CD14-positive monocyte (primary cell): ENCODE data around the gene PLXNA4. TPM values are rescaled to one million over a fixed set of nuclear protein-coding genes. Genes with fewer than 3 reads are reported as not detected.

Source experiments
- DNase-seq, 3 donors: peaks; one replicate each; pipeline ENCODE4 v3.0.0-alpha.2; 2011 to 2022
- H2AFZ ChIP-seq: 2 replicates; pipeline ENCODE4 v1.6.0; 2012; ENCODE audit warnings: mild to moderate bottlenecking, low read depth, low read length, inconsistent platforms; ENCODE audit not compliant: insufficient read depth, poor library complexity, severe bottlenecking
- H3K27ac ChIP-seq, 2 donors: 1 replicate in 1 of 2; 2 replicates in 1 of 2; pipeline ENCODE4 v1.5.1; 2012 to 2013; ENCODE audit warnings: low read length in 2 of 2, control low read depth in 1 of 2, inconsistent platforms in 1 of 2, low read depth in 1 of 2, mild to moderate bottlenecking in 1 of 2
- H3K27me3 ChIP-seq, 2 donors: one replicate each; pipeline versions ENCODE4 v1.6.0 to v1.6.1; 2011 to 2013; ENCODE audit warnings: low read length in 2 of 2; ENCODE audit not compliant: control insufficient read depth in 2 of 2, insufficient read depth in 2 of 2
- H3K36me3 ChIP-seq, 2 donors: replicated peaks in 1 of 2; 1 replicate in 1 of 2; 2 replicates in 1 of 2; pipeline versions ENCODE4 v1.5.1 to v1.6.1; 2012 to 2013; ENCODE audit warnings: low read length in 2 of 2, control low read depth in 1 of 2, inconsistent platforms in 1 of 2, mild to moderate bottlenecking in 1 of 2; ENCODE audit not compliant: insufficient read depth in 2 of 2, control insufficient read depth in 1 of 2
- H3K4me1 ChIP-seq, 2 donors: 1 replicate in 1 of 2; 2 replicates in 1 of 2; pipeline versions ENCODE4 v1.5.1 to v1.6.1; 2012 to 2013; ENCODE audit warnings: low read length in 2 of 2, control low read depth in 1 of 2, inconsistent platforms in 1 of 2, mild to moderate bottlenecking in 1 of 2, moderate library complexity in 1 of 2; ENCODE audit not compliant: insufficient read depth in 2 of 2, control insufficient read depth in 1 of 2
- H3K4me2 ChIP-seq: replicated peaks from 2 replicates; pipeline ENCODE3; 2012; ENCODE audit warnings: low read length, moderate library complexity, mild to moderate bottlenecking; ENCODE audit not compliant: poor library complexity, severe bottlenecking; ENCODE audit errors: extremely low read depth
- H3K4me3 ChIP-seq, 3 experiments: fragments of 200-600 bp in 1 of 3; sonication (generic) in 1 of 3; replicated peaks in 1 of 3; 1 replicate in 2 of 3; 2 replicates in 1 of 3; pipeline ENCODE4 v1.5.1; 2011 to 2013; ENCODE audit warnings: low read length in 3 of 3, mild to moderate bottlenecking in 3 of 3, control low read depth in 2 of 3, low read depth in 2 of 3, inconsistent platforms in 1 of 3, moderate library complexity in 1 of 3
- H3K79me2 ChIP-seq: 2 replicates; pipeline ENCODE4 v1.6.0; 2012; ENCODE audit warnings: mild to moderate bottlenecking, control low read depth, inconsistent platforms, low read length, moderate library complexity; ENCODE audit not compliant: insufficient read depth
- H3K9ac ChIP-seq: 2 replicates; pipeline ENCODE4 v1.6.0; 2017; ENCODE audit warnings: low read length, mild to moderate bottlenecking; ENCODE audit not compliant: insufficient read depth, poor library complexity, severe bottlenecking
- H3K9me3 ChIP-seq, 2 donors: replicated peaks in 1 of 2; 1 replicate in 1 of 2; 2 replicates in 1 of 2; pipeline versions ENCODE4 v1.5.1 to v1.6.1; 2012 to 2013; ENCODE audit warnings: low read length in 2 of 2, control low read depth in 1 of 2; ENCODE audit not compliant: control insufficient read depth in 1 of 2, insufficient read depth in 1 of 2
- H4K20me1 ChIP-seq: 2 replicates; pipeline ENCODE4 v1.6.0; 2012; ENCODE audit warnings: mild to moderate bottlenecking, low read length, control low read depth, moderate library complexity; ENCODE audit not compliant: insufficient read depth
- H3K27ac Mint-ChIP-seq, 7 donors: one replicate each; pipeline ENCODE4 v1.8.0; 2020; ENCODE audit warnings: mild to moderate bottlenecking in 7 of 7, mixed read lengths in 7 of 7, moderate library complexity in 6 of 7, inconsistent platforms in 2 of 7
- H3K27me3 Mint-ChIP-seq, 3 donors: one replicate each; pipeline ENCODE4 v1.8.0; 2021 to 2022; ENCODE audit warnings: low read depth in 3 of 3, mild to moderate bottlenecking in 3 of 3, mixed read lengths in 3 of 3, moderate library complexity in 3 of 3, inconsistent platforms in 1 of 3
- H3K36me3 Mint-ChIP-seq, 2 donors: one replicate each; pipeline ENCODE4 v1.8.0; 2020; ENCODE audit warnings: mixed read lengths in 2 of 2, inconsistent platforms in 1 of 2, mild to moderate bottlenecking in 1 of 2
- H3K4me1 Mint-ChIP-seq: one replicate; pipeline ENCODE4 v1.8.0; 2020; ENCODE audit warnings: mild to moderate bottlenecking, mixed read lengths
- H3K4me3 Mint-ChIP-seq, 2 donors: one replicate each; pipeline ENCODE4 v1.8.0; 2020; ENCODE audit warnings: mild to moderate bottlenecking in 2 of 2, mixed read lengths in 2 of 2, moderate library complexity in 1 of 2
- H3K9me3 Mint-ChIP-seq, 7 donors: one replicate each; pipeline ENCODE4 v1.8.0; 2020 to 2022; ENCODE audit warnings: mixed read lengths in 7 of 7, mild to moderate bottlenecking in 6 of 7, moderate library complexity in 6 of 7, inconsistent platforms in 2 of 7
- CTCF ChIP-seq: fragments of 200-600 bp; IDR thresholded peaks from one replicate; pipeline ENCODE4 v1.8.0; 2022; ENCODE audit warnings: antibody characterized with exemption, mild to moderate bottlenecking
- WGBS: methylation state at CpG from one replicate; pipeline ENCODE4 v1.1.5; 2013; ENCODE audit warnings: missing lambda C conversion rate; ENCODE audit not compliant: insufficient coverage; 5-methylcytosine and 5-hydroxymethylcytosine counted together
- intact Hi-C, 2 donors: fragments of 100-400 bp; cut with micrococcal nuclease; formaldehyde crosslinking; loops; one replicate each; pipeline versions ENCODE4 v1.15.0 to v1.15.1; 2023
- polyA plus RNA-seq, 3 donors: library from polyadenylated mRNA; depleted of rRNA in 1 of 3; unstranded in 2 of 3; stranded (reverse) in 1 of 3; fragments of 300-500 nt in 2 of 3; fragments of >200 nt in 1 of 3; fragmentation: Illumina TruSeq in 2 of 3; gene quantifications; 1 replicate in 2 of 3; 2 replicates in 1 of 3; pipeline ENCODE4 v1.2.3, GENCODE V29; 2012 to 2021

PLXNA4 gene
- polyA plus RNA-seq, 3 donors = not detected

GRCh38 chr7:132312531-132313055, 263.7 kb downstream of the PLXNA4 start:
- H3K9ac ChIP-seq = no peak overlapping the region
- H3K36me3 Mint-ChIP-seq = no peaks in the 10 kb centered on the region
- no peaks in the 10 kb centered on the region for H3K36me3 ChIP-seq
- no peak overlapping the region for H3K4me3 ChIP-seq
- WGBS = 88% methylated on average over 1 of the region's 4 CpGs
- H3K4me1 Mint-ChIP-seq = peaks cover 3% of the 10 kb centered on the region
- no peak overlapping the region for H2AFZ ChIP-seq
- peaks cover 6 to 22% (median 14%) of the 10 kb centered on the region in 3 donors for H3K27me3 Mint-ChIP-seq
- H3K27me3 ChIP-seq = no peaks in the 10 kb centered on the region
- no peak overlapping the region for H3K4me3 Mint-ChIP-seq
- H3K4me2 ChIP-seq = no peak overlapping the region
- TF ChIP-seq CTCF = no peak
- DNase-seq = no peak
- no peaks in the 10 kb centered on the region for H3K79me2 ChIP-seq
- H3K9me3 Mint-ChIP-seq = peaks cover 0 to 6% (median 1%) of the 10 kb centered on the region in 7 donors
- H4K20me1 ChIP-seq = no peaks in the 10 kb centered on the region
- no peak overlapping the region for H3K27ac Mint-ChIP-seq
- H3K27ac ChIP-seq = no peak overlapping the region
- H3K9me3 ChIP-seq = no peaks in the 10 kb centered on the region
- intact Hi-C loops = no loop called here
- H3K4me1 ChIP-seq = no peaks in the 10 kb centered on the region

- no peak overlapping the region for H3K4me3 ChIP-seq
- no peaks in the 10 kb centered on the region for H3K27me3 ChIP-seq
- H3K9me3 ChIP-seq = no peaks in the 10 kb centered on the region
- H3K27me3 Mint-ChIP-seq = peaks cover 6 to 17% (median 13%) of the 10 kb centered on the region in 3 donors
- TF ChIP-seq CTCF = no peak
- H3K9ac ChIP-seq = no peak overlapping the region
- no peak overlapping the region for H3K4me3 Mint-ChIP-seq
- H3K36me3 ChIP-seq = no peaks in the 10 kb centered on the region
- H3K27ac ChIP-seq = no peak overlapping the region
- no peak overlapping the region for H2AFZ ChIP-seq
- H3K4me1 Mint-ChIP-seq = peaks cover 3% of the 10 kb centered on the region
- intact Hi-C loops = no loop called here
- H3K79me2 ChIP-seq = no peaks in the 10 kb centered on the region
- H4K20me1 ChIP-seq = no peaks in the 10 kb centered on the region
- no peak for DNase-seq
- H3K9me3 Mint-ChIP-seq = peaks cover 0 to under 1% (median 0%) of the 10 kb centered on the region in 7 donors
- no peaks in the 10 kb centered on the region for H3K36me3 Mint-ChIP-seq
- H3K4me1 ChIP-seq = no peaks in the 10 kb centered on the region
- no peak overlapping the region for H3K27ac Mint-ChIP-seq
- no CpG with 5 or more reads among the region's 2 CpGs for WGBS
- H3K4me2 ChIP-seq = no peak overlapping the region
These were observed 264.5 kb downstream of the PLXNA4 start for GRCh38 chr7:132311733-132312132.
